Transverse colon (tissue), 4 donors: ENCODE results near the gene TM4SF5. TPM values are rescaled to one million over a fixed set of nuclear protein-coding genes. Genes with fewer than 3 reads are reported as not detected.
A peak's percentile ranks its signal among the peaks of the same experiment; 100 is the strongest.

Experiments used
- DNase-seq: peaks from one replicate; pipeline ENCODE4 v3.0.0-alpha.2; 2019
- H3K27ac ChIP-seq, 4 donors: fragments of 200-600 bp; sonication (generic); 2 replicates each; pipeline ENCODE4 v1.5.1; 2016 to 2018; ENCODE audit warnings: inconsistent platforms in 4 of 4
- H3K27me3 ChIP-seq: fragments of 200-600 bp; sonication (generic); 2 replicates; pipeline ENCODE4 v1.5.1; 2017; ENCODE audit warnings: inconsistent platforms
- H3K36me3 ChIP-seq, 4 donors: fragments of 200-600 bp; sonication (generic); 2 replicates each; pipeline ENCODE4 v1.5.1; 2017 to 2019; ENCODE audit warnings: inconsistent platforms in 4 of 4
- H3K4me1 ChIP-seq, 4 donors: fragments of 200-600 bp; sonication (generic); 2 replicates each; pipeline ENCODE4 v1.5.1; 2017 to 2020; ENCODE audit warnings: inconsistent platforms in 4 of 4
- H3K4me3 ChIP-seq, 4 donors: fragments of 200-600 bp; sonication (generic); 1 replicate in 1 of 4; 2 replicates in 3 of 4; pipeline versions ENCODE4 v1.5.1 to v1.6.1; 2017 to 2019; ENCODE audit warnings: inconsistent platforms in 4 of 4
- H3K9me3 ChIP-seq, 2 donors: fragments of 200-600 bp; sonication (generic); 2 replicates each; pipeline ENCODE4 v1.5.1; 2017 to 2019; ENCODE audit warnings: inconsistent platforms in 2 of 2
- CTCF ChIP-seq, 5 experiments: fragments of 200-600 bp in 3 of 5; fragments of 450-650 bp in 2 of 5; sonication (generic) in 3 of 5; IDR thresholded peaks; 1 replicate in 2 of 5; 2 replicates in 3 of 5; pipeline ENCODE4 v1.5.1; 2016 to 2017; ENCODE audit warnings: antibody characterized with exemption in 5 of 5, inconsistent platforms in 3 of 5, mild to moderate bottlenecking in 2 of 5, moderate library complexity in 1 of 5
- EP300 ChIP-seq: sonication (generic); formaldehyde crosslinking; IDR thresholded peaks from one replicate; pipeline ENCODE4 v1.6.1; 2017; ENCODE audit warnings: antibody characterized with exemption, low read depth
- POLR2A ChIP-seq: fragments of 450-650 bp; IDR thresholded peaks from one replicate; pipeline ENCODE4 v1.6.1; 2016; ENCODE audit warnings: antibody characterized with exemption, mild to moderate bottlenecking, moderate library complexity
- POLR2AphosphoS5 ChIP-seq, 3 donors: sonication (generic); formaldehyde crosslinking; IDR thresholded peaks; one replicate each; pipeline ENCODE4 v1.6.1; 2016; ENCODE audit warnings: antibody characterized with exemption in 3 of 3
- WGBS, 2 donors: methylation state at CpG; one replicate each; pipeline ENCODE4 v1.1.5; 2018; ENCODE audit warnings: low coverage in 1 of 2; 5-methylcytosine and 5-hydroxymethylcytosine counted together
- in situ Hi-C, 4 donors: fragments of 200-750 bp; cut with MboI; loops; one replicate each; pipeline versions ENCODE4 v1.15.0 to v1.15.1; 2017; ENCODE audit warnings: low sequenced_read_pairs in 3 of 4, low pct_ligation_motif_present in 1 of 4, low pct_unique_long_range_greater_than_20kb in 1 of 4
- intact Hi-C: fragments of 100-400 bp; cut with DNase I; formaldehyde crosslinking; loops from one replicate; pipeline ENCODE4 v1.15.1; 2023; ENCODE audit warnings: low total_unique reads
- total RNA-seq, 4 donors: library from RNA; depleted of rRNA; stranded (reverse); fragments of >200 nt; gene quantifications; one replicate each; pipeline ENCODE4 v1.1.0, GENCODE V29; 2016

The TM4SF5 gene
- total RNA-seq, 4 donors from 2014 or later: 5.2 to 42.6 (median 26.1) TPM

GRCh38 chr17:4766201-4766600 lies 5.5 kb upstream of the TM4SF5 start:
- DNase-seq: no peak
- WGBS, 2 donors: 66 to 75% methylated on average over 1 to 3 of the region's 3 CpGs
- intact Hi-C loops: no loop called here
- no peak for TF ChIP-seq EP300
- TF ChIP-seq POLR2A: no peak
- no peak for TF ChIP-seq POLR2AphosphoS5 (IDR thresholded peaks at IDR 0.05)
- no peak for TF ChIP-seq CTCF (IDR thresholded peaks at IDR 0.05)
- in situ Hi-C loops: no loop called here
- Histone ChIP-seq H3K4me1 (peaks cover 0 to 6% (median 1%) of the 10 kb centered on the region in 4 donors), H3K27ac (peak overlapping the region; percentile 47 to 55 (median 49)), H3K9me3 (no peaks in the 10 kb centered on the region), H3K27me3 (no peaks in the 10 kb centered on the region), H3K36me3 (no peaks in the 10 kb centered on the region), H3K4me3 (no peak overlapping the region)

- DNase-seq: no peak
- no peaks in the 10 kb centered on the region for H3K9me3 ChIP-seq
- intact Hi-C loops: no loop called here
- H3K36me3 ChIP-seq: no peaks in the 10 kb centered on the region
- no peak overlapping the region for H3K4me3 ChIP-seq
- in situ Hi-C loops: no loop called here
- no peak for TF ChIP-seq CTCF (IDR thresholded peaks at IDR 0.05)
- TF ChIP-seq POLR2A: no peak
- no peak for TF ChIP-seq EP300
- no peak for TF ChIP-seq POLR2AphosphoS5 (IDR thresholded peaks at IDR 0.05)
- H3K4me1 ChIP-seq: peaks cover 0 to 11% (median 3%) of the 10 kb centered on the region in 4 donors
- WGBS, 2 donors: 88 to 95% methylated on average over 7 to 9 of the region's 9 CpGs
- H3K27me3 ChIP-seq: no peaks in the 10 kb centered on the region
- H3K27ac ChIP-seq: no peak overlapping the region
These were observed 5.0 kb upstream of the TM4SF5 start for GRCh38 chr17:4766723-4767122.

GRCh38 chr17:4768298-4768697 lies 3.4 kb upstream of the TM4SF5 start:
- 78 to 95% methylated on average over 4 to 6 of the region's 6 CpGs for WGBS, 2 donors

GRCh38 chr17:4769628-4770027 lies 2.1 kb upstream of the TM4SF5 start:
- in situ Hi-C loops (no loop called here), intact Hi-C loops (no loop called here)
- DNase-seq: no peak
- Histone ChIP-seq H3K27ac (no peak overlapping the region), H3K36me3 (no peaks in the 10 kb centered on the region), H3K9me3 (no peaks in the 10 kb centered on the region), H3K4me3 (no peak overlapping the region), H3K4me1 (peaks cover 0 to 23% (median 5%) of the 10 kb centered on the region in 4 donors), H3K27me3 (no peaks in the 10 kb centered on the region)
- no peak for TF ChIP-seq CTCF (IDR thresholded peaks at IDR 0.05)
- TF ChIP-seq EP300: no peak
- TF ChIP-seq POLR2A: no peak
- TF ChIP-seq POLR2AphosphoS5 (IDR thresholded peaks at IDR 0.05): no peak
- 83 to 91% methylated on average over 1 to 2 of the region's 2 CpGs for WGBS, 2 donors

More at GRCh38 chr17:4768298-4768697, 3.4 kb upstream of the TM4SF5 start:
- TF ChIP-seq CTCF (IDR thresholded peaks at IDR 0.05) (no peak), POLR2A (no peak), POLR2AphosphoS5 (IDR thresholded peaks at IDR 0.05) (no peak)
- Histone ChIP-seq H3K36me3 (no peaks in the 10 kb centered on the region), H3K9me3 (no peaks in the 10 kb centered on the region), H3K4me3 (no peak overlapping the region), H3K4me1 (peaks cover 0 to 23% (median 5%) of the 10 kb centered on the region in 4 donors), H3K27ac (peak overlapping the region in 1 of 4 donors; percentile 23), H3K27me3 (no peaks in the 10 kb centered on the region)
- in situ Hi-C loops: no loop called here
- intact Hi-C loops: no loop called here
- DNase-seq: no peak
